ENCODE results near the gene AQP3. TPM values are rescaled to one million over a fixed set of nuclear protein-coding genes. Genes with fewer than 3 reads are reported as not detected.
A peak's percentile ranks its signal among the peaks of the same experiment; 100 is the strongest.

Gene AQP3
- total and polyA plus RNA-seq, 2 of the 13 experiments (the other 11 are each of a cell fraction or from before 2014, with no cell fraction given) = 1.4 to 5.5 TPM

DNA sequence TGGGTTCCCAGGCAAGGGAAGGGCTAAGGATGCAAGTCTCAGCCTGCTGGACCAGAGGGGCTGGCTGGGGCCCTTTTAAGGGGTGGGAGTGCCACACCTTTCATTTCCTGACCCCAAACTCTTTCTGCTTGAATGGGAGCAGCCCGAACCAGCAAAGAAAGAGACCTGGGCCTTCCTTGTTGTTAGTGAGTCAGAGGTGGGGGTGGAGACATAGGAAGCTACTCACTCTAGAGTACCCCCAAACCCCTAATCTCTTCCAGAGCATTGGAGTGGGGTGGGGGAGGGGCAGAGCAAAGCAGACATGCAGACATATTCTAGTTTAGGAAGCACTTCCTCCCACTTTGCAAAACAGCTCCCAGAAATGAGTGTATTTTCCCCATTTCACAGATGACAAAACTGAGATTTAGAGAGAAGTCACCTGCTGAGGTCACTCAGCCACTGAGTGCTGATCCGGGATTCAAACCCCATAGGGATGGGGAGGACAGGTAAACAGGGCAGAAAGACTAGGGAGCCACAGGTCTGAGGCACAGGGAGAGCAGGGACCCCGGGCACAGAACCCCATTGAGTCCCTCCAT lies 6.0 kb upstream of the AQP3 start:
- no TSS peak for BruUV-seq (replicated peaks)
- H3K4me3 ChIP-seq (replicated peaks in 1 of 3; ENCODE audit: insufficient read depth in 1 of 3, low read depth in 2 of 3, low read length in 3 of 3) = no peak overlapping the region; a peak in 1 of 6 replicates
- POLR2A ChIA-PET = interaction anchor here (1.1 to 2.3 kb wide), 6 partner anchors 10 to 50 kb away, joined by 3 to 10 read pairs (median 8); partner anchors contain the start of gene NOL6

DNA sequence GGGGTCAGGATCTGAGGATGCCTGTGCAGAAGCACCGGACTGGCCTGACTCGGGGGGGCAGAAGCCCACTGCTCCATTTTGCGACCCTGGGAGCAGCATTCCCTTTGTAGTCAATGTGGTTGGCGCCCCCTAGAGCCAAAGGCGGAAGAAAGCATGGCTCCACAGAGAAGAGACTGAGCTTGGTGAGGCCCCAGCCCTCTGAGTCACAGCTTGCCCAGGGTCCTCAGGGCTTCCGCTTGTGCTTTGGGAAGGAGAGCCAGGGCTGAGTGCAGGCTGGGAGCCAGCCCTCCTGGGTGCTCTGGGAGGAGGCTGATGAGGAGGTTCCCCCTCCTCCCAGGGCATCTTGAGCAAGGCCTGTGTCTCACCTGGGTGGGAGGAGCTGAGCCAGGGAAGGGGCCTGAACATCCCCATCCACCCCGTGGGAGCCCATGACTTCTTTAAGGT lies 5.5 kb upstream of the AQP3 start:
- H3K4me2 ChIP-seq (ENCODE audit: low read depth, low read length) = peak overlapping the region; percentile 40; the same call in 1 of the 2 replicates
- H3K9me3 ChIP-seq (ENCODE audit: low read length) = no peaks in the 10 kb centered on the region
- intact Hi-C loops (cut with micrococcal nuclease; ENCODE audit: unreplicated experiment) = loop anchor here (2.0 kb wide), 1 partner anchor 38 kb away; no protein-coding TSS in a partner anchor
- DNase-seq (ENCODE audit: low spot score) (peak; percentile 73), FAIRE-seq (peak; percentile 54), ATAC-seq (peak; percentile 89)
- no peak overlapping the region for H2AFZ ChIP-seq (ENCODE audit: low read length)
- peaks cover 33% of the 10 kb centered on the region for H3K4me1 ChIP-seq (ENCODE audit: insufficient read depth, low read length)
- H3K4me3 ChIP-seq (replicated peaks in 1 of 3; ENCODE audit: insufficient read depth in 1 of 3, low read depth in 2 of 3, low read length in 3 of 3) = no peak overlapping the region; a peak in 1 of 6 replicates
- in situ Hi-C loops (cut with HindIII; ENCODE audit: extremely low pct_ligation_motif_present, low pct_unique_long_range_greater_than_20kb) = no loop called here
- no TSS peak for BruUV-seq (replicated peaks)
- WGBS (ENCODE audit: low lambda C conversion rate) = 0% methylated on average over 2 of the region's 7 CpGs
- H3K36me3 ChIP-seq (replicated peaks in 1 of 2; ENCODE audit: control insufficient read depth in 1 of 2, insufficient read depth in 2 of 2, low read length in 2 of 2) = no peaks in the 10 kb centered on the region
- H3K9ac ChIP-seq (ENCODE audit: insufficient read depth, low read depth, low read length) = no peak overlapping the region
- ChIA-PET POLR2A (interaction anchor here (1.2 to 2.3 kb wide), 5 partner anchors 10 to 49 kb away, joined by 5 to 10 read pairs (median 9); partner anchors contain the start of gene NOL6), CTCF (ENCODE audit: low intra/inter-chr PET ratio, low total read pairs) (interaction anchor here (1.2 to 2.7 kb wide), 3 partner anchors 14 to 78 kb away, joined by 5 to 21 read pairs (median 11); partner anchors contain the start of gene AQP7)
- H3K79me2 ChIP-seq (ENCODE audit: insufficient read depth, low read length) = no peaks in the 10 kb centered on the region
- H3K27ac ChIP-seq (ENCODE audit: extremely low read length, insufficient read depth, low read length) = no peak overlapping the region
- no peaks in the 10 kb centered on the region for H4K20me1 ChIP-seq (ENCODE audit: insufficient read depth, low read length)
- peaks cover 1 to 19% of the 10 kb centered on the region in 2 experiments; a peak in 4 of 5 replicates for H3K27me3 ChIP-seq (ENCODE audit: control insufficient read depth in 1 of 2, insufficient read depth in 2 of 2, low read length in 2 of 2)
- TF ChIP-seq ATM (IDR thresholded peaks at IDR 0.05; ENCODE audit: borderline replicate concordance) = no peak
- no peak for TF ChIP-seq RBM22 (optimal IDR thresholded peaks at IDR 0.05; ENCODE audit: low read length)
- TF ChIP-seq, protein P1, sequence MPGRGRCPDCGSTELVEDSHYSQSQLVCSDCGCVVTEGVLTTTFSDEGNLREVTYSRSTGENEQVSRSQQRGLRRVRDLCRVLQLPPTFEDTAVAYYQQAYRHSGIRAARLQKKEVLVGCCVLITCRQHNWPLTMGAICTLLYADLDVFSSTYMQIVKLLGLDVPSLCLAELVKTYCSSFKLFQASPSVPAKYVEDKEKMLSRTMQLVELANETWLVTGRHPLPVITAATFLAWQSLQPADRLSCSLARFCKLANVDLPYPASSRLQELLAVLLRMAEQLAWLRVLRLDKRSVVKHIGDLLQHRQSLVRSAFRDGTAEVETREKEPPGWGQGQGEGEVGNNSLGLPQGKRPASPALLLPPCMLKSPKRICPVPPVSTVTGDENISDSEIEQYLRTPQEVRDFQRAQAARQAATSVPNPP (CRISPR knock-in tag; IDR thresholded peaks at IDR 0.05) = no peak
- no peak for TF ChIP-seq PHF5A (CRISPR knock-in tag; IDR thresholded peaks at IDR 0.05; ENCODE audit: low read depth, unreplicated experiment)
- TF ChIP-seq, protein P2, sequence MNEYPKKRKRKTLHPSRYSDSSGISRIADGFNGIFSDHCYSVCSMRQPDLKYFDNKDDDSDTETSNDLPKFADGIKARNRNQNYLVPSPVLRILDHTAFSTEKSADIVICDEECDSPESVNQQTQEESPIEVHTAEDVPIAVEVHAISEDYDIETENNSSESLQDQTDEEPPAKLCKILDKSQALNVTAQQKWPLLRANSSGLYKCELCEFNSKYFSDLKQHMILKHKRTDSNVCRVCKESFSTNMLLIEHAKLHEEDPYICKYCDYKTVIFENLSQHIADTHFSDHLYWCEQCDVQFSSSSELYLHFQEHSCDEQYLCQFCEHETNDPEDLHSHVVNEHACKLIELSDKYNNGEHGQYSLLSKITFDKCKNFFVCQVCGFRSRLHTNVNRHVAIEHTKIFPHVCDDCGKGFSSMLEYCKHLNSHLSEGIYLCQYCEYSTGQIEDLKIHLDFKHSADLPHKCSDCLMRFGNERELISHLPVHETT (CRISPR knock-in tag; conservative IDR thresholded peaks at IDR 0.05) = no peak
- no peak for TF ChIP-seq ZNF746 (CRISPR knock-in tag; IDR thresholded peaks at IDR 0.05)
- TF ChIP-seq, protein P3, sequence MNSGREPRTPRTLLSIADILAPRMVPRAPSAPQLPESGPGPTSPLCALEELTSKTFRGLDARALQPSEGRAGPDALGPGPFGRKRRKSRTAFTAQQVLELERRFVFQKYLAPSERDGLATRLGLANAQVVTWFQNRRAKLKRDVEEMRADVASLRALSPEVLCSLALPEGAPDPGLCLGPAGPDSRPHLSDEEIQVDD (CRISPR knock-in tag; IDR thresholded peaks at IDR 0.05; ENCODE audit: borderline replicate concordance) = no peak
- TF ChIP-seq, protein P4, sequence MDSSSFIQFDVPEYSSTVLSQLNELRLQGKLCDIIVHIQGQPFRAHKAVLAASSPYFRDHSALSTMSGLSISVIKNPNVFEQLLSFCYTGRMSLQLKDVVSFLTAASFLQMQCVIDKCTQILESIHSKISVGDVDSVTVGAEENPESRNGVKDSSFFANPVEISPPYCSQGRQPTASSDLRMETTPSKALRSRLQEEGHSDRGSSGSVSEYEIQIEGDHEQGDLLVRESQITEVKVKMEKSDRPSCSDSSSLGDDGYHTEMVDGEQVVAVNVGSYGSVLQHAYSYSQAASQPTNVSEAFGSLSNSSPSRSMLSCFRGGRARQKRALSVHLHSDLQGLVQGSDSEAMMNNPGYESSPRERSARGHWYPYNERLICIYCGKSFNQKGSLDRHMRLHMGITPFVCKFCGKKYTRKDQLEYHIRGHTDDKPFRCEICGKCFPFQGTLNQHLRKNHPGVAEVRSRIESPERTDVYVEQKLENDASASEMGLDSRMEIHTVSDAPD (CRISPR knock-in tag; IDR thresholded peaks at IDR 0.05) = no peak

More for the DNA sequence above, 6.0 kb upstream of the AQP3 start:
- FAIRE-seq (no peak), DNase-seq (ENCODE audit: low spot score) (no peak), ATAC-seq (peak; percentile 3)
- CTCF ChIA-PET (ENCODE audit: low intra/inter-chr PET ratio, low total read pairs) = interaction anchor here (1.2 to 2.7 kb wide), 3 partner anchors 13 to 79 kb away, joined by 5 to 21 read pairs (median 11); partner anchors contain the start of gene AQP7
- in situ Hi-C loops (cut with HindIII; ENCODE audit: extremely low pct_ligation_motif_present, low pct_unique_long_range_greater_than_20kb) (no loop called here), intact Hi-C loops (cut with micrococcal nuclease; ENCODE audit: unreplicated experiment) (loop anchor here (2.0 kb wide), 1 partner anchor 39 kb away; no protein-coding TSS in a partner anchor)
- no peak overlapping the region for H2AFZ ChIP-seq (ENCODE audit: low read length)
- no peak overlapping the region for H3K9ac ChIP-seq (ENCODE audit: insufficient read depth, low read depth, low read length)
- no peaks in the 10 kb centered on the region for H3K79me2 ChIP-seq (ENCODE audit: insufficient read depth, low read length)
- H3K27ac ChIP-seq (ENCODE audit: extremely low read length, insufficient read depth, low read length) = no peak overlapping the region
- H4K20me1 ChIP-seq (ENCODE audit: insufficient read depth, low read length) = no peaks in the 10 kb centered on the region
- TF ChIP-seq RARA (CRISPR knock-in tag; IDR thresholded peaks at IDR 0.05) = no peak
- peak; percentile 84 for TF ChIP-seq ZNF629 (CRISPR knock-in tag; conservative IDR thresholded peaks at IDR 0.05)
- TF ChIP-seq ZMYM3 (CRISPR knock-in tag; IDR thresholded peaks at IDR 0.05) = peak; percentile 29; the same call in 1 of the 2 replicates
- H3K36me3 ChIP-seq (replicated peaks in 1 of 2; ENCODE audit: control insufficient read depth in 1 of 2, insufficient read depth in 2 of 2, low read length in 2 of 2) = no peaks in the 10 kb centered on the region
- WGBS (ENCODE audit: low lambda C conversion rate) = 4% methylated on average over 3 of the region's 3 CpGs
- H3K4me2 ChIP-seq (ENCODE audit: low read depth, low read length) = peak overlapping the region; percentile 40; the same call in 1 of the 2 replicates
- H3K27me3 ChIP-seq (ENCODE audit: control insufficient read depth in 1 of 2, insufficient read depth in 2 of 2, low read length in 2 of 2) = peaks cover 0 to 13% of the 10 kb centered on the region in 2 experiments; a peak in 3 of 5 replicates
- no peaks in the 10 kb centered on the region for H3K9me3 ChIP-seq (ENCODE audit: low read length)
- H3K4me1 ChIP-seq (ENCODE audit: insufficient read depth, low read length) = peaks cover 31% of the 10 kb centered on the region

Measured in HepG2 (cell line).